Measurements from ENCODE around the gene PARN. TPM values are rescaled to one million over a fixed set of nuclear protein-coding genes. Genes with fewer than 3 reads are reported as not detected.

PARN gene
- total RNA-seq, result 34.9 and 36.4 TPM in 2 replicates

GRCh38 chr16:14629919-14630619 lies at the start of gene PARN:
TSS of gene PARN (minus strand) at chr16:14630260. CDS start at chr16:14630125, 135 bp downstream.

GRCh38 chr16:14632693-14633569 lies 2.9 kb upstream of the PARN start, which contains the start of gene BFAR:
TSS of gene BFAR (plus strand) at chr16:14632951. CDS start at chr16:14644347, 11,396 bp downstream.

Other genes starting within 250 kb of the PARN start
- 60.4 and 63.6 TPM in 2 replicates for gene BFAR, start 2.7 kb upstream of the PARN start, total RNA-seq
- not detected in 2 replicates for gene PLA2G10, start 64.0 kb upstream of the PARN start, total RNA-seq
- gene NPIPA3, start 73.2 kb upstream of the PARN start, total RNA-seq, result 0.12 and 1.00 TPM in 2 replicates
- gene NPIPA2, start 112.3 kb upstream of the PARN start, total RNA-seq, result 0.12 and 1.00 TPM in 2 replicates
- gene NOMO1, start 203.5 kb upstream of the PARN start, total RNA-seq, result 140 and 152 TPM in 2 replicates